ENCODE measurements around the gene COL15A1.

Gene COL15A1

DNA sequence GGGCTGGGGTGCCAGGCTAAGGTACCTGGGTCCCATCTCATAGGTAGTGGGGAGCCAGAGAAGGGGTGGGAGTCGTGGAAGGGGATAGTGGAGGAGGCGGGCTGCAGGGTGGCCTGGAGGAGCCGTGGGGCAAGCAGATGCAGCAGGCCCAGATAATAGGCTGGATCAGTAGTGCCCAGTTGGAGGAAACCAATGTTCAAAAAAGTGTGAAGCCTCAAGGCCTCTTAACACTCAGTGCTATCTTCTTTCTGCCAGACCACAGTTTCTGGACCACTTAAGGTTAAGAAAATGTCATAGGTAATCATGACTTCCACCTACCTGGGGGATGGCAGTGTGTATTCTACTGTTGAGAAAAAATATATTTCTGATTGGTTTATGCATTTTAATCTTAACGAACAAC lies 97.9 kb downstream of the COL15A1 start:
- Histone ChIP-seq H2AFZ (ENCODE audit: low read length) (no peak overlapping the region), H3K9ac (ENCODE audit: low read depth, low read length, poor library complexity, severe bottlenecking) (peak overlapping the region; percentile 38), H3K9me3 (ENCODE audit: insufficient read depth, low read depth, low read length) (no peaks in the 10 kb centered on the region), H3K4me2 (ENCODE audit: low read depth, low read length, poor library complexity, severe bottlenecking) (peak overlapping the region; percentile 56), H3F3A (ENCODE audit: low read depth) (no peaks in the 10 kb centered on the region), H3K36me3 (ENCODE audit: insufficient read depth, low read length) (no peaks in the 10 kb centered on the region), H3K4me3 (ENCODE audit: low read length, poor library complexity, severe bottlenecking) (no peak overlapping the region), H3K9me2 (replicated peaks; ENCODE audit: low read depth, low read length) (no peaks in the 10 kb centered on the region), H4K20me1 (ENCODE audit: insufficient read depth, low read length, poor library complexity, severe bottlenecking) (no peaks in the 10 kb centered on the region), H3K4me1 (ENCODE audit: insufficient read depth, low read length, poor library complexity, severe bottlenecking) (peaks cover 34% of the 10 kb centered on the region), H3K27me3 (ENCODE audit: insufficient read depth, low read length, poor library complexity, severe bottlenecking) (no peaks in the 10 kb centered on the region), H3K79me2 (ENCODE audit: insufficient read depth, low read length) (no peaks in the 10 kb centered on the region)
- TF ChIP-seq EZH2phosphoT487 (IDR thresholded peaks at IDR 0.05; ENCODE audit: borderline replicate concordance): no peak

DNA sequence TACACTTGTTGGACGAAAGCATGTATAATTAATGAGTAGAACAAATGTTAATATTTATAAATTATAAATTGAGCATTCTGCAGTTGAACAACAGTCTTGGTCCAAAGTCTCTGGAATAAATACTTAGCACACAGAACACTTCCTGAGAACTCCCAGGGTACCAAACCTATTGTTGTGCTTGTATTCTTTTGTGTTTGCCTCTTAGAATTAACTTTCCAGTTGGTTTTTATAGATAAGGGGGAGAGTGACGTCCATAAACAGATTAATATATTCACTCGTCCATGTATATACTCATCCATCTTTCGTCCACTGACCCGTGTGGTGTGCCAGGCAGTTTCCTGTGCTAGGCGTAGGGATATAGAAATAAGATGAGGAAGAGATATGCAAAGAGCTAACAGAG lies 98.9 kb downstream of the COL15A1 start:
- H3K9me3 ChIP-seq (ENCODE audit: insufficient read depth, low read depth, low read length): no peaks in the 10 kb centered on the region
- no peak overlapping the region for H3K4me3 ChIP-seq (ENCODE audit: low read length, poor library complexity, severe bottlenecking)
- TF ChIP-seq, protein P1, sequence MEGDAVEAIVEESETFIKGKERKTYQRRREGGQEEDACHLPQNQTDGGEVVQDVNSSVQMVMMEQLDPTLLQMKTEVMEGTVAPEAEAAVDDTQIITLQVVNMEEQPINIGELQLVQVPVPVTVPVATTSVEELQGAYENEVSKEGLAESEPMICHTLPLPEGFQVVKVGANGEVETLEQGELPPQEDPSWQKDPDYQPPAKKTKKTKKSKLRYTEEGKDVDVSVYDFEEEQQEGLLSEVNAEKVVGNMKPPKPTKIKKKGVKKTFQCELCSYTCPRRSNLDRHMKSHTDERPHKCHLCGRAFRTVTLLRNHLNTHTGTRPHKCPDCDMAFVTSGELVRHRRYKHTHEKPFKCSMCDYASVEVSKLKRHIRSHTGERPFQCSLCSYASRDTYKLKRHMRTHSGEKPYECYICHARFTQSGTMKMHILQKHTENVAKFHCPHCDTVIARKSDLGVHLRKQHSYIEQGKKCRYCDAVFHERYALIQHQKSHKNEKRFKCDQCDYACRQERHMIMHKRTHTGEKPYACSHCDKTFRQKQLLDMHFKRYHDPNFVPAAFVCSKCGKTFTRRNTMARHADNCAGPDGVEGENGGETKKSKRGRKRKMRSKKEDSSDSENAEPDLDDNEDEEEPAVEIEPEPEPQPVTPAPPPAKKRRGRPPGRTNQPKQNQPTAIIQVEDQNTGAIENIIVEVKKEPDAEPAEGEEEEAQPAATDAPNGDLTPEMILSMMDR (conservative IDR thresholded peaks at IDR 0.05; ENCODE audit: low read length): no peak
- no peak for TF ChIP-seq EZH2phosphoT487 (IDR thresholded peaks at IDR 0.05; ENCODE audit: borderline replicate concordance)
- no peaks in the 10 kb centered on the region for H3K79me2 ChIP-seq (ENCODE audit: insufficient read depth, low read length)
- H3K9ac ChIP-seq (ENCODE audit: low read depth, low read length, poor library complexity, severe bottlenecking): no peak overlapping the region
- no peaks in the 10 kb centered on the region for H3F3A ChIP-seq (ENCODE audit: low read depth)
- H3K4me1 ChIP-seq (ENCODE audit: insufficient read depth, low read length, poor library complexity, severe bottlenecking): peaks cover 34% of the 10 kb centered on the region
- no peaks in the 10 kb centered on the region for H3K36me3 ChIP-seq (ENCODE audit: insufficient read depth, low read length)
- no peak overlapping the region for H3K4me2 ChIP-seq (ENCODE audit: low read depth, low read length, poor library complexity, severe bottlenecking)
- no peaks in the 10 kb centered on the region for H4K20me1 ChIP-seq (ENCODE audit: insufficient read depth, low read length, poor library complexity, severe bottlenecking)
- H3K9me2 ChIP-seq (replicated peaks; ENCODE audit: low read depth, low read length): no peaks in the 10 kb centered on the region
- no peaks in the 10 kb centered on the region for H3K27me3 ChIP-seq (ENCODE audit: insufficient read depth, low read length, poor library complexity, severe bottlenecking)
- H2AFZ ChIP-seq (ENCODE audit: low read length): no peak overlapping the region

DNA sequence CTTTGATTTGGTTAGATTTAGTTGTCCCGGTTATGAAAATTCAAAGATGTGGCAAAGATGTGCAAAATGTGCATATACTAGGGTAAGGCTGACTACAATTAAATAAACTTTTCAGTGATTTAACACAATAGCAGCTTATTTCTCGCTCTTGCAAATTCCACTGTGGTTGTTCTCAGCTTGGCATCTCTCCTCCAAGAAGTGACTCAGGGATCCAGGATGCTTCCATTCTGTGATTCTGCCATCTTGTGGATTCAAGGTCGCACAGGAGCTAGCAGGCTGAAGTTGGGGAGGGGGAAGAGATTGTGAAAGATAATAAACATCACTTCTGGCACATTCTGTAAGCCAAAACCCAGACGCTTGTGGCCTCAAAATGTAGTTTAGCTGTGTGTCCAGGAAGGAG lies 101.1 kb downstream of the COL15A1 start:
- Histone ChIP-seq H3K4me2 (ENCODE audit: low read depth, low read length, poor library complexity, severe bottlenecking) (no peak overlapping the region), H3K79me2 (ENCODE audit: insufficient read depth, low read length) (no peaks in the 10 kb centered on the region), H3K9me3 (ENCODE audit: insufficient read depth, low read depth, low read length) (no peaks in the 10 kb centered on the region), H3F3A (ENCODE audit: low read depth) (no peaks in the 10 kb centered on the region), H3K36me3 (ENCODE audit: insufficient read depth, low read length) (no peaks in the 10 kb centered on the region), H4K20me1 (ENCODE audit: insufficient read depth, low read length, poor library complexity, severe bottlenecking) (no peaks in the 10 kb centered on the region), H3K27me3 (ENCODE audit: insufficient read depth, low read length, poor library complexity, severe bottlenecking) (no peaks in the 10 kb centered on the region), H2AFZ (ENCODE audit: low read length) (no peak overlapping the region), H3K4me1 (ENCODE audit: insufficient read depth, low read length, poor library complexity, severe bottlenecking) (peaks cover 39% of the 10 kb centered on the region), H3K9me2 (replicated peaks; ENCODE audit: low read depth, low read length) (no peaks in the 10 kb centered on the region), H3K9ac (ENCODE audit: low read depth, low read length, poor library complexity, severe bottlenecking) (no peak overlapping the region), H3K4me3 (ENCODE audit: low read length, poor library complexity, severe bottlenecking) (no peak overlapping the region)
- TF ChIP-seq, protein P1 (conservative IDR thresholded peaks at IDR 0.05; ENCODE audit: low read length): no peak
- no peak for TF ChIP-seq EZH2phosphoT487 (IDR thresholded peaks at IDR 0.05; ENCODE audit: borderline replicate concordance)

DNA sequence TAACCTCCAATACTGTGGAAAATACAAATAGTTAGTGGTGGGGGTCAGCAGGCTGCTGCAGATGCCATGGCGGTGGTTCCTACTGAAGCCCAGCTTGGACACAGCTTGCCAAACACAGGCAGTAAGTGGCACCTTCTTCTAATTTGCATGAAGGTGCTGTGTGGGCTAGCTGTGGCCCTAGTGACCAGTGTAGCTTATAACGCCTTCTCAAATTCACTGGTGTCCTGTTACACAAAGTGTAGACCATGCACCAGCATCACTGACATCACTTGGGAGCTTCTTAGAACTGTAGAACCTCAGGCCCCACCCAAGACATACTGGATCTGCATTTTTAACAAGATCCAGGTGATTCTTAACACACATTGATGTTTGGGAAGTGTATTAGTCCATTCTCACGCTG lies 102.4 kb downstream of the COL15A1 start:
- Histone ChIP-seq H3K4me3 (ENCODE audit: low read length, poor library complexity, severe bottlenecking) (no peak overlapping the region), H3K9me2 (replicated peaks; ENCODE audit: low read depth, low read length) (no peaks in the 10 kb centered on the region), H3K36me3 (ENCODE audit: insufficient read depth, low read length) (no peaks in the 10 kb centered on the region), H3K4me2 (ENCODE audit: low read depth, low read length, poor library complexity, severe bottlenecking) (no peak overlapping the region), H4K20me1 (ENCODE audit: insufficient read depth, low read length, poor library complexity, severe bottlenecking) (no peaks in the 10 kb centered on the region), H3K9me3 (ENCODE audit: insufficient read depth, low read depth, low read length) (no peaks in the 10 kb centered on the region), H3K4me1 (ENCODE audit: insufficient read depth, low read length, poor library complexity, severe bottlenecking) (peaks cover 30% of the 10 kb centered on the region), H3K9ac (ENCODE audit: low read depth, low read length, poor library complexity, severe bottlenecking) (no peak overlapping the region), H3K79me2 (ENCODE audit: insufficient read depth, low read length) (no peaks in the 10 kb centered on the region), H2AFZ (ENCODE audit: low read length) (no peak overlapping the region), H3K27me3 (ENCODE audit: insufficient read depth, low read length, poor library complexity, severe bottlenecking) (no peaks in the 10 kb centered on the region), H3F3A (ENCODE audit: low read depth) (no peaks in the 10 kb centered on the region)
- TF ChIP-seq EZH2phosphoT487 (IDR thresholded peaks at IDR 0.05; ENCODE audit: borderline replicate concordance): no peak
- TF ChIP-seq, protein P1 (conservative IDR thresholded peaks at IDR 0.05; ENCODE audit: low read length): no peak
